Epithelial cell of proximal tubule (primary cell): ENCODE data around the gene NNT. TPM values are rescaled to one million over a fixed set of nuclear protein-coding genes. Genes with fewer than 3 reads are reported as not detected.
"Not testable (repeated sequence)": the region's sequence is repeated elsewhere in the genome, so short reads cannot be mapped to it uniquely, and the experiment has no call there.

Source experiments
- DNase-seq: peaks from one replicate; pipeline ENCODE4 v3.0.0-alpha.2; 2011; ENCODE audit warnings: low read depth
- H3K4me3 ChIP-seq: 2 replicates; pipeline ENCODE4 v1.5.1; 2011; ENCODE audit warnings: low read depth, mild to moderate bottlenecking, low read length
- total RNA-seq: library from RNA; depleted of rRNA; stranded (reverse); fragments of >200 nt; gene quantifications from 2 replicates; pipeline ENCODE4 v1.2.3, GENCODE V29; 2015
- TF ChIP-seq, protein P1 (sequence below): conservative IDR thresholded peaks from 2 replicates; pipeline ENCODE4 v1.5.1; 2012; ENCODE audit warnings: low read depth, mild to moderate bottlenecking, low read length

The NNT gene
- total RNA-seq, 1 donor from 2014 or later: 36.5 TPM

DNA sequence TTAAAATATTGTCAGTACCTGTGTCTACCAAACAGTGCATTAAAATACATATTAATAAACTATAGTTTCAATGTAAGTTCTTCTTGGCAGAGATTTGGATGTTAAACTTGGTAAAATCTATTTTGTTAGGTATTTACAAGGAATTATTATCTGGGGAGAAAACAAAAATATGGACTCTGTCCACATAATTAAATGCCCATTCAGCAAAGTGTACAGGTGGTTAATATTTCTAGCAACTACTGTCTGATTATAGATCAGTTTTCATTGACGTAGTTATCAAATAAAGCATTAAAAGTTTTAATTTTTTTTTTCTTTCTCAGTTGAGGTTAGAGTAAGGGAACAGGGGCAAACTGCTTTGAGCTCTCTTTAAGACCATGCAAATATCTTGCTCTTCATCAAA is 88.9 kb downstream of the NNT start:
- no peak for DNase-seq
- TF ChIP-seq, protein P1, sequence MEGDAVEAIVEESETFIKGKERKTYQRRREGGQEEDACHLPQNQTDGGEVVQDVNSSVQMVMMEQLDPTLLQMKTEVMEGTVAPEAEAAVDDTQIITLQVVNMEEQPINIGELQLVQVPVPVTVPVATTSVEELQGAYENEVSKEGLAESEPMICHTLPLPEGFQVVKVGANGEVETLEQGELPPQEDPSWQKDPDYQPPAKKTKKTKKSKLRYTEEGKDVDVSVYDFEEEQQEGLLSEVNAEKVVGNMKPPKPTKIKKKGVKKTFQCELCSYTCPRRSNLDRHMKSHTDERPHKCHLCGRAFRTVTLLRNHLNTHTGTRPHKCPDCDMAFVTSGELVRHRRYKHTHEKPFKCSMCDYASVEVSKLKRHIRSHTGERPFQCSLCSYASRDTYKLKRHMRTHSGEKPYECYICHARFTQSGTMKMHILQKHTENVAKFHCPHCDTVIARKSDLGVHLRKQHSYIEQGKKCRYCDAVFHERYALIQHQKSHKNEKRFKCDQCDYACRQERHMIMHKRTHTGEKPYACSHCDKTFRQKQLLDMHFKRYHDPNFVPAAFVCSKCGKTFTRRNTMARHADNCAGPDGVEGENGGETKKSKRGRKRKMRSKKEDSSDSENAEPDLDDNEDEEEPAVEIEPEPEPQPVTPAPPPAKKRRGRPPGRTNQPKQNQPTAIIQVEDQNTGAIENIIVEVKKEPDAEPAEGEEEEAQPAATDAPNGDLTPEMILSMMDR: no peak
- H3K4me3 ChIP-seq: no peak overlapping the region

- no peak for DNase-seq
- TF ChIP-seq, protein P1: no peak
- no peak overlapping the region for H3K4me3 ChIP-seq
Observed at GRCh38 chr5:43693411-43693810, 90.4 kb downstream of the NNT start.

GRCh38 chr5:43694027-43694426 is 91.0 kb downstream of the NNT start:
- H3K4me3 ChIP-seq: no peak overlapping the region
- TF ChIP-seq, protein P1: no peak
- no peak for DNase-seq

GRCh38 chr5:43696444-43696843 is 93.5 kb downstream of the NNT start:
- not testable (repeated sequence) for DNase-seq, H3K4me3 ChIP-seq

DNA sequence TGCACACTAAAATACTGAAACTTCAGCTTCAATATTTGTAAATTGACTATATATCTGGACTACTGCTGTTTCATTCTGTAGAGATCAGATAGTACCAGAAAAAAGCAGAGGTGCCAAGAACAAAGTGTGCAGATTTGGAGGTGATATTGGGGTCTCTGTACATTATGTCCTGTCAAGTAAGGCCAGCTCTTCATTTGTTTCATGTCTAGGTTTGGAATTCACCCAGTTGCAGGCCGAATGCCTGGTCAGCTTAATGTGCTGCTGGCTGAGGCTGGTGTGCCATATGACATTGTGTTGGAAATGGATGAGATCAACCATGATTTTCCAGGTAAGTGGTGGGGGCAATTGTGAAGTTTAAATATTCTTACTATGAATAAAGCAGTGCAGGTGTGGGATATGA is 96.9 kb downstream of the NNT start:
- DNase-seq: no peak
- TF ChIP-seq, protein P1: no peak
- H3K4me3 ChIP-seq: no peak overlapping the region

DNA sequence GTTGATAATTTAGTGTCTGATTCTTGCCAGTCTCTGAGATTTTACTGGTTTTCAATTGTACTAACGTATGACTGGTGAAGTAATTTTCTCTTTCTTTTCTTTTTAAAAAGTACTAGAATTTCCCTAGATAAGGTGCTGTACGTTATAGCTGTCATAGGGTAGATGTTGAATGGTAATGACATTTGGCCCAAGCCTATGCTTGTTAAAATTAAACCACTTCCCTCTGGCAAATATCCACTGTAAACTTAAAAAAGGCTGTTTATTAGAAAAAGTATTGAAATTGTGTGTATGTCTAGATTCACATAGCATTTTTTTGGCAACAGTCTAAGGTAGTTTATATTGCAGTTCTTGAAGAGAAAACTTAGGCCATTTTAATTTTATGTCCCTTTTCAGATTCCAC is 97.6 kb downstream of the NNT start:
- no peak overlapping the region for H3K4me3 ChIP-seq
- TF ChIP-seq, protein P1: no peak
- no peak for DNase-seq

GRCh38 chr5:43701227-43701626 is 98.2 kb downstream of the NNT start:
- no peak for DNase-seq
- no peak overlapping the region for H3K4me3 ChIP-seq
- TF ChIP-seq, protein P1: no peak

DNA sequence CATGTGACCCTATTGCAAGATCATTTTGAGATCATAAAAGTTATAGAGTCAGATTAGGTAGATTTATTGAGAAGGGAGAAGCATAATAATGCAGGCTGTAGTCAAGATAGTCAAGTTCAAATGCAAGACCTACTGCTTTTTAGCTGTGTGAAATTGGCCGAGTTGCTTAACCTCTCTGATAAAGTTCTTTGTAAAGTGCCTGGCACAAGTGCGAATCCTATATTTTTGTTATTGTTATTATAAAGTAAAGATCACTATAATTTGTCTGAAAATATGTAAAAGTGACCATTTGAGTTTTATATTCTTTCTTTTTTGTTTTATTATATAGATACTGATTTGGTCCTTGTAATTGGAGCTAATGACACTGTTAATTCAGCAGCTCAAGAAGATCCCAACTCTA is 99.3 kb downstream of the NNT start:
- TF ChIP-seq, protein P1: no peak
- DNase-seq: no peak
- H3K4me3 ChIP-seq: no peak overlapping the region
